ENCODE results near the gene FARP1. TPM values are rescaled to one million over a fixed set of nuclear protein-coding genes. Genes with fewer than 3 reads are reported as not detected.

The FARP1 gene
- total and polyA plus RNA-seq, 2 of the 8 experiments (the other 6 are each of a cell fraction or from before 2014, with no cell fraction given): 24.7 to 104 TPM

- no peak overlapping the region for H3K4me2 ChIP-seq (ENCODE audit: insufficient read depth in 1 of 2, low read depth in 2 of 2, low read length in 2 of 2)
- no peak overlapping the region for H3K23ac ChIP-seq (ENCODE audit: insufficient read length)
- no peaks in the 10 kb centered on the region for H3K27me3 ChIP-seq (replicated peaks in 1 of 4; ENCODE audit: control insufficient read depth in 3 of 4, extremely low read depth in 1 of 4, insufficient read depth in 3 of 4, low read length in 3 of 4)
- no peak overlapping the region for H4K5ac ChIP-seq (ENCODE audit: insufficient read length, low read depth, low read length)
- no peak overlapping the region for H2AK5ac ChIP-seq (ENCODE audit: low read depth, low read length)
- H3K36me3 ChIP-seq (ENCODE audit: control insufficient read depth in 2 of 4, insufficient read depth in 4 of 4, low read length in 3 of 4): no peaks in the 10 kb centered on the region
- no peaks in the 10 kb centered on the region for H3K23me2 ChIP-seq (ENCODE audit: low read depth, low read length)
- no peak overlapping the region for H2AFZ ChIP-seq (ENCODE audit: low read length)
- no peak overlapping the region for H3K27ac ChIP-seq (ENCODE audit: low read depth, low read length)
- CTCF ChIA-PET (ENCODE audit: partially characterized antibody): no interaction called here
- no peak overlapping the region for H3K4me3 ChIP-seq (ENCODE audit: extremely low read depth in 1 of 4, insufficient read depth in 2 of 4, low read depth in 3 of 4, low read length in 4 of 4)
- no peak overlapping the region for H3K18ac ChIP-seq (ENCODE audit: extremely low read depth, low read length)
- 84% methylated on average over 2 of the region's 2 CpGs; no CpG with 5 or more reads in 1 of the 2 experiments for WGBS, 2 experiments (ENCODE audit: extremely low coverage in 1 of 2, insufficient coverage in 1 of 2, insufficient read length in 1 of 2, insufficient replicate concordance in 2 of 2, low coverage in 1 of 2, low lambda C conversion rate in 2 of 2, missing lambda C conversion rate in 1 of 2)
- DNase-seq (ENCODE audit: low read depth in 1 of 2, low spot score in 2 of 2) (no peak), FAIRE-seq (no peak)
- H3K4ac ChIP-seq (replicated peaks; ENCODE audit: insufficient read length, low read depth, low read length): no peak overlapping the region
- H3K9ac ChIP-seq (replicated peaks in 1 of 4; ENCODE audit: extremely low read depth in 1 of 4, low read depth in 3 of 4, low read length in 3 of 4): no peak overlapping the region
- no peak overlapping the region for H4K91ac ChIP-seq (replicated peaks; ENCODE audit: insufficient read length, low read length)
- H2BK5ac ChIP-seq (ENCODE audit: low read depth, low read length): no peak overlapping the region
- H3K56ac ChIP-seq (replicated peaks; ENCODE audit: insufficient read length, low read depth, low read length): no peak overlapping the region
- H2BK20ac ChIP-seq (ENCODE audit: low read length): no peak overlapping the region
- no peak overlapping the region for H2BK12ac ChIP-seq (ENCODE audit: low read depth, low read length)
- H3K4me1 ChIP-seq (replicated peaks in 1 of 4; ENCODE audit: control insufficient read depth in 3 of 4, insufficient read depth in 4 of 4, low read length in 3 of 4): peaks cover 4 to 10% (median 8%) of the 10 kb centered on the region in 4 experiments; a peak in 6 of 7 replicates
- H3K79me2 ChIP-seq (ENCODE audit: control insufficient read depth in 1 of 2, insufficient read depth in 2 of 2, low read length in 2 of 2): peaks cover 0 to 17% of the 10 kb centered on the region in 2 experiments; a peak in 2 of 4 replicates
- no peak overlapping the region for H4K8ac ChIP-seq (ENCODE audit: extremely low read depth, insufficient read depth, low read length)
- peaks cover 0 to 2% of the 10 kb centered on the region in 2 experiments for H4K20me1 ChIP-seq (replicated peaks in 1 of 2; ENCODE audit: control insufficient read depth in 1 of 2, insufficient read depth in 2 of 2, low read length in 2 of 2)
- H3K9me3 ChIP-seq (ENCODE audit: insufficient read depth in 2 of 2, low read depth in 1 of 2, low read length in 1 of 2): no peaks in the 10 kb centered on the region
- POLR2A ChIA-PET (ENCODE audit: partially characterized antibody): no interaction called here
- no peak overlapping the region for H2BK120ac ChIP-seq (replicated peaks; ENCODE audit: low read depth, low read length)
- no peak overlapping the region for H2BK15ac ChIP-seq (ENCODE audit: low read length)
- H3K79me1 ChIP-seq (ENCODE audit: low read depth, low read length): peaks cover 5% of the 10 kb centered on the region
- no peak overlapping the region for H3K14ac ChIP-seq (ENCODE audit: insufficient read length)
- TF ChIP-seq GABPA (IDR thresholded peaks at IDR 0.05; ENCODE audit: borderline replicate concordance, insufficient read depth, low read length): no peak
- no peak for TF ChIP-seq SP1 (IDR thresholded peaks at IDR 0.05; ENCODE audit: low read depth, low read length)
- no peak for TF ChIP-seq E2F6 (IDR thresholded peaks at IDR 0.05)
- no peak for TF ChIP-seq CEBPB (IDR thresholded peaks at IDR 0.05; ENCODE audit: low read depth, low read length)
- no peak for TF ChIP-seq CHD2 (IDR thresholded peaks at IDR 0.05; ENCODE audit: low read length)
- TF ChIP-seq, protein P1, sequence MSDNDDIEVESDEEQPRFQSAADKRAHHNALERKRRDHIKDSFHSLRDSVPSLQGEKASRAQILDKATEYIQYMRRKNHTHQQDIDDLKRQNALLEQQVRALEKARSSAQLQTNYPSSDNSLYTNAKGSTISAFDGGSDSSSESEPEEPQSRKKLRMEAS (IDR thresholded peaks at IDR 0.05): no peak
- no peak for TF ChIP-seq SIN3A (conservative IDR thresholded peaks at IDR 0.05 in 1 of 2, IDR thresholded peaks at IDR 0.05 in 1 of 2; ENCODE audit: low read depth in 1 of 2, low read length in 2 of 2)
- no peak for TF ChIP-seq HDAC2 (IDR thresholded peaks at IDR 0.05; ENCODE audit: borderline replicate concordance in 1 of 2, low read depth in 2 of 2, low read length in 2 of 2)
- TF ChIP-seq SIRT6 (IDR thresholded peaks at IDR 0.05; ENCODE audit: low read length): no peak
- no peak for TF ChIP-seq KDM4A (IDR thresholded peaks at IDR 0.05; ENCODE audit: low read depth, low read length, severe bottlenecking)
- TF ChIP-seq EZH2 (IDR thresholded peaks at IDR 0.05; ENCODE audit: low read depth, low read length, severe bottlenecking): no peak
- no peak for TF ChIP-seq KDM1A (IDR thresholded peaks at IDR 0.05; ENCODE audit: borderline replicate concordance, low read length)
- no peak for TF ChIP-seq GTF2F1 (IDR thresholded peaks at IDR 0.05; ENCODE audit: borderline replicate concordance, low read depth, low read length)
- no peak for TF ChIP-seq JUN (IDR thresholded peaks at IDR 0.05; ENCODE audit: low read depth, low read length)
Measured at GRCh38 chr13:98286799-98287198, 143.9 kb downstream of the FARP1 start.

Measured in H1 (cell line).